Fibroblast of skin of right quadriceps (primary cell): ENCODE measurements around the gene CETN2.
"Not testable (repeated sequence)": the region's sequence is repeated elsewhere in the genome, so short reads cannot be mapped to it uniquely, and the experiment has no call there.

Source experiments
- DNase-seq: peaks from one replicate; pipeline ENCODE4 v3.0.0-alpha.2; 2013

The CETN2 gene

DNA sequence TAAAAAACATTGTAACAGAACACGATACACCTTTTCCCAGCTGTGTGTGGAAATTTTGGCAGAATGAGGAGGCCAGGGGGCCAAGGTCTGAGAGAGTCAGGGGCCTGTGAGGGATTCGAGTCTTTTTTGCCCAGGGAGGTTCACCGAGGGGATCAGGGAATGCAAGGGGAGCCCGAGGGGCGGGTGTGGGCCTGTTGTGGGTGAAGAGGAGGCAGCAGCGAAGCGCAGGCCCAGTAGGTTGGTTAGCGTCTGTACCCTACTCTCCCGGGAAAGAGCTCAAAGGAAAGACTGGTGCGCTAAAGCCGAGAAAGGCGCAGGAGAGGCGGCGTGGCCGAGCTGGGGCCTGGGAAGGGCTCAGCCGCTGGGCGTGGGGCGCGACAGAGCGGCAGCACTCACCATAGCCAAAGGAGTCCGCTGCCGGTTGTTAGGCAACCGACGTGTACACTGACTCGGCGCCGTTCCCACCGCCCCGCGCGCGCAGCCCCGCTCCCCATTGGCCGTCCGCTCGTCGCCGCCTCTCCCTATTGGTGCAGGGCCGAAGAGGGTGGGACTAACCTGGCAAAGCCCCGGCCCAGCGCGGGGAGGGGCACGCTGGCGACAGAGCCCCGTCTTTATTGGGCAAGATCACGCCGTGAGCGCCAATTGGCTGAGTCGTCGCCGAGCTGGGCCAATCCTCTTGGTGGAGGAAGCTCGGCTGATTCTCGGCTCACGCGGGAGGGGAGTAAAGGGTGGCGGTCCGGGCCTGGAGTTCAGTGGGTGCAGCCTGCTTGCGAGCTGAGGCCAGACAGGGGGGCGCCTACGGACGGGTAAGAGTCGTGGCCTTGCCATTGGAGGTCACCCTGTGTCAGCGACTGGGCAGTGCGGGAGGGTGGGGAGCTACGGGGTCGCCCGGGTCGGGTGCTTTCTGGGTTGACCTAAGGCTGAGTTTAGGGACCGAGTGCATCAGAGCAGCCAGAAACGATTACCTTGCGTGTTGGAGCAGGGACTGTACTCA, at the start of gene CETN2, which contains the start of gene NSDHL:
Gene CETN2, minus strand, starts transcription at position 446 of the 994 bp plus-strand sequence. Its CDS starts 47 bp downstream, at position 399.
Gene NSDHL, plus strand, starts transcription at position 752 of the 994 bp plus-strand sequence. CDS start 15,262 bp downstream, outside the sequence.
- DNase-seq, result peak; percentile 94

DNA sequence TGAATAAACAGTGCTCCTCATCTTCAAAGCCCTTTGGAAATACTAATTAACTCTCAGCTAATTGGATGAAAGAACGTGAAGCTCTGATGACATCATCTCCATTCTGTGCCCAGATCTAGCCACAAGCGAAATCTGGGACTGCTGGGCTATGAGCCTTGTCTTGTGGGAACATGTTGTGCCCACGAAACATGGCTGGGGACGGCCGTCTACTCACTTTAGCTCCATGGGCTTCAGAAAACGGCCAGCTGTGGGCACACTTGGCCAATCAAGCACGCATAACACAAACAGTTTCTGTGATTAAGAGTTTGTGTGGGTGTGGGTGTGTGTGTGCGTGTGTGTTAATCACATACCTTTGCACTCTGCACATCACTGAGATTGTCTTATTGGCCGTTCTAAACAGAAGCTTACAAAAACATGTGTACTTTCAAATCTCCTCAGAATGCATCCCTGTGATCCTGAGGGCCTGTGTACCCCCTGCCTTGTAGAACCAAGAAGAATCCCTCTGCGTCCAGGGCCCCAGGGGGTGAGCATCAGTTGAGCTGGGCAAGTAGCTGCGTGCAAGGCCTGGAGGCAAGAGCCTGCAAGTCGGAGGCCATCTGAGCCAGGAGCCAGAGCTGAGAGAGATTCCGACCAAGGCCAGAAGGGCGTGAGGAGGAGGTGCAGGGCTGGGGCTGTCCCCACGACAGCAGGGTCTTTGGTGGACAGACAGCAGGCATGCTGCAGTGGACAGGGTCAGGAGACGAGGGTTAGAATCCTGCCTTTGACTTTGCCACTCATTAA, 48.6 kb upstream of the CETN2 start:
- no peak for DNase-seq

DNA sequence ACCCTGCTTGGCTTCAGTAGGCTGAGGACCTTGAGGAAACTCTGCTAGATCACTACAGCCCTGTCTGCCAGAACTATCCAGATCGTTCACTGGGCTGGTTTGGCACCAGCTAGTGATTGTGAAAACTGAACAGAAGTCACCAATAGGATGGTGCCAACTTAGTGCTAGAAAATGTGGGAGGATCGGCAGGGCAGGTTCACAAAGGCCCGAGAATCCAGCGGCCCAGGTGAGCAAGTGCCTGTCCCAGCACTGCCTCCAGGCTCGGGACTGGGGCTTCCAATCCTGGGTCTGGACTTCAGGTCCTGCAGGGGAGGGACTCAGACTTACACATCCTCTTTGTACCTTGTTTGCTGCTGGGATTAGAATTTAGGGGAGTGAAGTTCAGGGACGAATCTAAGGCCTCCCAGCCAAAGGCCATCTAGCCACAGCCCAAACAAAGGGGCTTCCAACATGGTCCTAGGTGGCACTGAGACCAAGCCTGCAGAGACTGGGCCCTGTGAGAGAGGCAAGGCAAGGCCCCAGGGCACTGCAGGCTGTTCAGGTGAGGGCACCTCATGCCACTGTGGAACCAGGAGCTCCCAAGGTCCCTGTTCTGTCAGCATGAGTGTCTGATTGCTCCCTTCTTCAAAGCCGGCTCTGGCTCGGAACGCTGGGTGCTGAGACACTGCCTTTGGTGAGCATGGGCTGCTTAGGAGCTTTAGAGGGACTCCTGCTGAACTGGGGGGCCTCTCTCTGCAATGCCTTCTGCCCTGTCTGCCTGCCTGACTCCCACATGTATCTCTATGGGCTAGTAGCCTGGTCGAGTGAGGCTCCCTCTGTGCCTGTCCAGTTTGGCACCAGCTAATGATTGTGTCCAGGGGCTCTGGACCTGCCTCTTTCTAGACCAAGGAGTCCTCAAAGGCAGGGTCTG, 46.6 kb upstream of the CETN2 start:
- DNase-seq, result no peak

GRCh38 chrX:152873361-152873760, 42.8 kb upstream of the CETN2 start:
- no peak for DNase-seq

DNA sequence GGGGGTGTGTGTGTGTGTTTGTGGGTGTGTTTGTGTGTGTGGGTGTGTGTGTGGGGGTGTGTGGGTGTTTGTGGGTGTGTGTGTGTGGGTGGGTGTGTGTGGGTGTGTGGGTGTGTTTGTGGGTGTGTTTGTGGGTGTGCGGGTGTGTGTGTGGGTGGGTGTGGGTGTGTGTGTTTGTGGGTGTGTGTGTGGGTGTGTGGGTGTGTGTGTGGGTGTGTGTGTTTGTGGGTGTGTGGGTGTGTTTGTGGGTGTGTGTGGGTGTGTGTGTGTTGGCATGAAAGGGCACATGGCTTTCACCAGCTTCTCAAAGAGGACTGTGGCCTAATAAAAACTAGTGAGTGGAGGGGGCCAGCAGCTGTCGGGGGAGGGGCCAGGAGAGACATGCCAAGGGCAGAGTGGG, 42.0 kb upstream of the CETN2 start:
- no peak for DNase-seq

GRCh38 chrX:152871260-152871659, 40.7 kb upstream of the CETN2 start:
- DNase-seq, result no peak

DNA sequence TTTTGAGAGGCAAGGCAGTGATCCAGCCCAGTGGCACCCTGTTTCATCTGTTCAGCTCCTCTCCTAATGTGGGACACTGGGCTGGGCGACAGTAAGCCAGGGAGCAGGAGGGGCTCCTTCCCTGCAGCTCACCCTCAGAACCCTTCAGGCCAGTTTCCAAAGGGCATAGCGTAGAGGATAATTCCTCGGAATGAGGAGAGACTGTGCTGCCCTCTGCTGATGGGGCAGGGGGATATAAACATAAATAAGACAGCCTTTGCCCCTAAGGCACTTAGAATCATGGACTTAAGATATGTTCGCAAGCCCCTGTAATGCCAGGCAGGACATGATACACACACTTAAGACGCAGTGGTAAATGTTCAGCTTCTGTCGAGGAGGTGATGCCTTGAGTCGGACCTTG, 39.4 kb upstream of the CETN2 start:
- DNase-seq, result no peak

DNA sequence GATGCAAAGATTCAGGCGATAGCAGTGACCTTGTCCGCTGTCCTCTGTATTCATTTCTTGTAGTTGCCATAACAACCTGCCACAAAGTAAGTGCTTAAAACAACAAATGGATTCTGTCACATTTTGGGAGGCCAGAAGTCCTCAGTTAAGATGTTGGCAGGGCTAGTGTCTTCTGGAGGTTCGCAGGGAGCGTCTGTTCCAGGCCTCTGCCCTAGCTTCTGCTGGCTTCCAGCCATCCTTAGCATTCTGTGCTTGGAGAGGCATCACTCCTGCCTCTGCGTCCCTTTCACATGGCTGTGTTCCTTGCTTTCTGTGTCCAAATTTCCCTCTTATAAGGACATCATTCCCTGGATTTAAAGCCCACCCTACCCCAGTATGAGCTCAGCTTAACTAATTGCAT, 35.8 kb upstream of the CETN2 start:
- no peak for DNase-seq

GRCh38 chrX:152865232-152865920, 34.8 kb upstream of the CETN2 start:
- DNase-seq, result no peak

DNA sequence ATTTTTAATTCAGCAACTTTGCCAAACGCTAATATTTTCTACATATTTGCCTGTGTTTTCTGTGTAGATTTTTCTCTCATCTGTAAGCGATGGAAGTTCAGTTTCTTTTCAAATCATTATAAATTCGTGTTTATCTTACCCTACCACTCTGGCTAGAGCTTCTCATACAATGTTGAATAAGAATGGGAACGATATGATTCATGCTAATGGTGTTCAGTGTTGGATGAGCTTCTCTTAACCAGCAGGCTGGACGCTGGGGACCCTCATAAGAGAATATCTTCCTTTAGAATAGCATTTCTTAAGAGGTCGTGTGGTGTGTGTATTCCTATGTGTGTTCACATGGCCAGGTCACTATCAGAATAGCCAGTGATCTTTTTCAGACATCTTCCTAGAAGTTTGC, 31.3 kb upstream of the CETN2 start:
- DNase-seq, result no peak

DNA sequence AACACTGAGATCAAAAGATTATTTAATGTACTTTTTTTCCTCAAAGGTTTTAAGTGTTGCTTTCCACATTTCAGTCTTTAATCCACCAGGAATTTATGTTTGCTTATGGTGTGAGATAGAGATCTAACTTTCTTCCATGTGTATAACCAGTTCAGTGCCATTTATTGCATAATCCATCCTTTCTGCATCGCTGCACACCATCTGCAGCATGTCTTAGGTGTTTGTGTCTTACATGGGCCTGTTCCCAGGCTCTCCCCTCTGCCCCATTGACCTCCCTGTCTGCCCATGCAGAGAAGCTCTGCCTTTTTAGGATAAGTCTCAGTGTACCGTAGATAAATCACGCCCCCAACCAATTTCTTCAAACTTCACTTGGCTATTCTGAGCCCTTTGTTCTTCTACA, 30.6 kb upstream of the CETN2 start:
- DNase-seq, result no peak

DNA sequence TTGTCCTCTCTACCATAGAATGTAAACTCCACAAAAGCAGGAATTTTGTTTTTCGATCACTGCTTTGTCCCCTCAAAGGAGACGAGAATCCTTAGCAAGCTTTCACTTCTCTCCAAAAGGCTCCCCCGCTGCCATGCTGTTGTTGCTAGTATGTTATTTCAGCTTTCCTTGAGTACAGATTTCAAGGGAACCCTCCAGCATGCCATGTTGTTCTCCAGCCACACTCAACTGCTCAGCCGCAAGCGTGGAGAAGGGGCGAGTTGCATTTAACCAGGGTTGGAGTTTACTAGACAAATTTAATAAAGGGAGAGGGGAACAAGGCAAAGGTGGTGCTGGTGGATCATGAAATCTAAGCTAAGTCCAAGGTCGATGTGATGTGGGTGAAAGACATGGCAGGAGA, 23.4 kb upstream of the CETN2 start:
- DNase-seq, result no peak

DNA sequence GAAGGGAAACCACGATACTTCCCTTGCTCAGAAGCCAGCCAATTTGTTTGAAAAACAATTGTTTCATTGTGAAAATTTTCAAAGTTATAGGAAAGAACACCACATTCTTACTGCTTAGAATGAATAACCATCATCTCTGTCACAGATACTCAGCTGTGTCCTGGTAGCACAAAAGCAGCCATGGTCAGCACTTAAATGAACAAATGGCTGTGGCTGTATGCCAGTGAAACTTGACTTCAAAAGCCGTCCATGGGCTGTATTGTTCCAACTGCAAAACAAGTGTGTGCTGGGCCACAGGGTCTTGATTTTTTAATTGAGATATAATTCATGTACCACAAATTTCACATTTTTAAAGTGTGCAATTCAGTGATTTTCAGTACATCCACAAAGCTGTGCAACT, 19.9 kb upstream of the CETN2 start:
- no peak for DNase-seq

DNA sequence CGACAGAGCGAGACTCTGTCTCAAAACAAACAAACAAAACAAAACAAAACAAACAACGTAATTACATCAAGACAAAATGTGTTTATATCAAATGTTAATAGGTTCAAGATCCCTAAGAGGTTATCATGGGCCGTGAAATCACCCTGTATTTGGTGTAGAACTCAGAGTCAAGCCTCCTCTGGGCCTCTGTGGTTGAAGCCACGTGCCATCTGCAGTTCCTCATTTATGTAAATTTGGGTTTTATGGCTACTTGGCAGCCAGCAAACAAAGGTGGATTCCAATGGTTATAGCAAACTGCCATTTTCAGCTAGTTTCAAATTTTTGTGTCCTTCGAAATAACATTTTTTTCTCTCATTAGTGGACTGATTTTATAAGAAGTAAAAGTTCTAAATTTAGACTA, 16.7 kb upstream of the CETN2 start:
- no peak for DNase-seq

- DNase-seq, result no peak
Measured at GRCh38 chrX:152845618-152846240, 15.2 kb upstream of the CETN2 start.

DNA sequence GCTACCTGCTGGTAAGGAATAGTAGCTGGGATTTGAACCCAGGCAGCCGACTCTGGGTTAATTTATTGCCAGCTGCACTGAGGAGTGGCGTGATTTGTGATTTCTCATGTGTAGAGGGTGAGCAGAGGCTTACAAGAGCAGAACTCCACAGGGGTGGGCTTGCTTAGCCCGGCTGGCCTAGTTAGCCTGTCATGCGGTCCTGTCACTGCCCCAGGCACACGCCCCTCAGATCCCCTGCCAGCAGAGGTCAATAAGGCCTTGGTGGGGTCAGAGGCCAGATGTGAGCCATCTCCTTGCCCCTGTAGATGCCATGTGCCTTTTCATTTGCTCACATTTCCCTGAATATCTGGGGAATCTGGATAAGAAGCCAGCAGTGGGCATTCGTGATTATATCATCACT, 13.7 kb upstream of the CETN2 start:
- no peak for DNase-seq

- no peak for DNase-seq
Measured at GRCh38 chrX:152843852-152844251, 13.3 kb upstream of the CETN2 start.

DNA sequence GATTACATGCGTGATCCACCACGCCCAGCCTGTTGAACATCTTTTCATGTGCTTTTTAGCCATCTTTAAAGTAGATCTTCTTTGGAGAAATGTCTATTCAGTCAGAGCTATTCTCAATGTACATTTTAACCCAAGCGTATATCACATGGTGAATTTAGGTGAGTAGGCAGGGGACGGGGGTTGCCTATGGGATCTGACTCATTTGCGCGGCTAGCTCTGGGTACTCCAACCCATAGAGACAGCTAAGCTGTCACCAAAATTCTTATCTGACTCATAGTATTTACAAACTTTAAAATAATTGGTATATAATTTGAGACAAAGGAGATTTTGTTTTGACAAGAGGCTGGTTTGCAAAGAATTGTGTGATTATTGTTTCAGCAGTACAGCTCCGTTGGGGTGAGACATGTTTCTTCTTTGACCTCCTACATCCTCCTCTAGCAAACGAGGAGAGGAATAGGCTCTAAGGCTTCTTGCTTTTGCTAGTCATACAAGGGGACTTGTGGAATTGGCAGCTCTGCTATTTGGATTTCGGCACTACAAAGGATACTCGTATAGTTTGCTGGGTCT, 12.3 kb upstream of the CETN2 start:
- DNase-seq, result no peak

DNA sequence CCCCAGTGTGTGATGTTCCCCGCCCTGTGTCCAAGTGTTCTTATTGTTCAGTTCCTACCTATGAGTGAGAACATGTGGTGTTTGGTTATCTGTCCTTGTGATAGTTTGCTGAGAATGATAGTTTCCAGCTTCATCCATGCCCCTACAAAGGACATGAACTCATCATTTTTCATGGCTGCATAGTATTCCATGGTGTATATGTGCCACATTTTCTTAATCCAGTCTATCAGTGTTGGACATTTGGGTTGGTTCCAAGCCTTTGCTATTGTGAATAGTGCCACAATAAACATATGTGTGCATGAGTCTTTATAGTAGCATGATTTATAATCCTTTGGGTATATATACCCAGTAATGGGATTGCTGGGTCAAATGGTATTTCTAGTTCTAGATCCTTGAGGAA, 4.9 kb upstream of the CETN2 start:
- DNase-seq, result not testable (repeated sequence)

GRCh38 chrX:152833378-152833777, 2.8 kb upstream of the CETN2 start:
- no peak for DNase-seq

DNA sequence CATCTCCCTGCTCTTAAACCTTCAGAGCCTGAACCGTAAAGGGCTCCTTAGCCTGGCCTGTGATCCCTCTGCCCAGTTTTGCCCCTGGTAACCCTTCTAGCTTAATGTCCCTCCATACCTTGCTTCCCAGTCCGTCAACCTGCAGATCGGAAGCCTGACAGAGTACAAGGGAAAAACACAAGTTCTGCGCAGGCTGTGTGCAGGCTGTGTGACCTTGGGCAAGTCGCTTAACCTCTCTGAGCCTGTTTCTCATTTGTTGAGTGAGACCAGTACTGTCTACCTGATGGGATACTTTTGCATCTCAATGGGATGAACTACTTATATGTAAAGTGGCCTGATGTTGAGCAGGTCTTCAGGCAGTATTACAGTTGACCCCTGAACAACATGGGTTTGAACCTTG, 2.0 kb upstream of the CETN2 start:
- no peak for DNase-seq
